Measurements from ENCODE around the gene VGLL4. TPM values are rescaled to one million over a fixed set of nuclear protein-coding genes. Genes with fewer than 3 reads are reported as not detected.

The VGLL4 gene
- total RNA-seq, 1 donor from 2014 or later, result 29.3 TPM

DNA sequence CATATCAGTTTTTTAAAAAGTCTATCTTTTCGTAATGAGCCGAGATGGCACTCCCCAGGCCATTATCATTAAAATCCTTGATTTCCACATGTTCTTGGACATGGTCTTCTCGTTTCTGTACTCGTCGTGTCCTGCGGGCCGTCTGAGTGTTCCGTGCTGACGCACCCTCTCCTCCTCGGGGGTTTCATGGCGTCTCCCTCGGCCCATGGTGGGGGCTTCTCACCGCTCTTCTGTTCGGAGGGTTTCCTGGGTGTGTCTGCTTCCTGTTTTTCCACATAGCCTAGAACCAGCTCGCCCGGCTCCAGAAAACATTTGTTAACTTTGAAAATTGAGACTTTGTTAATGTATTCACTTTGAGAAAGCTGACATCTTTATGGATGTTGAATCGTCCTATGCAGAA lies 92.7 kb downstream of the VGLL4 start:
- Histone ChIP-seq H3K9me3 (replicated peaks) (no peaks in the 10 kb centered on the region), H3K27me3 (ENCODE audit: low read depth) (no peaks in the 10 kb centered on the region), H3K36me3 (peaks cover 8% of the 10 kb centered on the region), H3K4me1 (peaks cover 57% of the 10 kb centered on the region), H3K27ac (replicated peaks) (peak overlapping the region; percentile 71), H3K4me3 (no peak overlapping the region)
- peak; percentile 15 for DNase-seq
- intact Hi-C loops (cut with micrococcal nuclease), result no loop called here
- TF ChIP-seq CTCF (IDR thresholded peaks at IDR 0.05; ENCODE audit: borderline replicate concordance), result no peak

- Histone ChIP-seq H3K4me1 (peaks cover 55% of the 10 kb centered on the region), H3K27ac (replicated peaks) (peak overlapping the region; percentile 22), H3K9me3 (replicated peaks) (no peaks in the 10 kb centered on the region), H3K36me3 (no peaks in the 10 kb centered on the region), H3K27me3 (ENCODE audit: low read depth) (no peaks in the 10 kb centered on the region), H3K4me3 (no peak overlapping the region)
- DNase-seq, result peak; percentile 7
- no peak for TF ChIP-seq CTCF (IDR thresholded peaks at IDR 0.05; ENCODE audit: borderline replicate concordance)
- intact Hi-C loops (cut with micrococcal nuclease), result no loop called here
Observed at GRCh38 chr3:11549580-11550140, 94.1 kb downstream of the VGLL4 start.

- Histone ChIP-seq H3K36me3 (no peaks in the 10 kb centered on the region), H3K27ac (replicated peaks) (peak overlapping the region; percentile 46), H3K4me1 (peaks cover 55% of the 10 kb centered on the region), H3K27me3 (ENCODE audit: low read depth) (no peaks in the 10 kb centered on the region), H3K4me3 (no peak overlapping the region), H3K9me3 (replicated peaks) (peaks cover 5% of the 10 kb centered on the region)
- no peak for TF ChIP-seq CTCF (IDR thresholded peaks at IDR 0.05; ENCODE audit: borderline replicate concordance)
- intact Hi-C loops (cut with micrococcal nuclease), result no loop called here
- peak; percentile 21 for DNase-seq
Observed at GRCh38 chr3:11548721-11549131, 95.0 kb downstream of the VGLL4 start.

GRCh38 chr3:11547498-11547897 lies 96.2 kb downstream of the VGLL4 start:
- Histone ChIP-seq H3K36me3 (no peaks in the 10 kb centered on the region), H3K27ac (replicated peaks) (no peak overlapping the region), H3K9me3 (replicated peaks) (peaks cover 7% of the 10 kb centered on the region), H3K4me3 (no peak overlapping the region), H3K27me3 (ENCODE audit: low read depth) (no peaks in the 10 kb centered on the region), H3K4me1 (peaks cover 45% of the 10 kb centered on the region)
- intact Hi-C loops (cut with micrococcal nuclease), result no loop called here
- no peak for TF ChIP-seq CTCF (IDR thresholded peaks at IDR 0.05; ENCODE audit: borderline replicate concordance)
- no peak for DNase-seq

DNA sequence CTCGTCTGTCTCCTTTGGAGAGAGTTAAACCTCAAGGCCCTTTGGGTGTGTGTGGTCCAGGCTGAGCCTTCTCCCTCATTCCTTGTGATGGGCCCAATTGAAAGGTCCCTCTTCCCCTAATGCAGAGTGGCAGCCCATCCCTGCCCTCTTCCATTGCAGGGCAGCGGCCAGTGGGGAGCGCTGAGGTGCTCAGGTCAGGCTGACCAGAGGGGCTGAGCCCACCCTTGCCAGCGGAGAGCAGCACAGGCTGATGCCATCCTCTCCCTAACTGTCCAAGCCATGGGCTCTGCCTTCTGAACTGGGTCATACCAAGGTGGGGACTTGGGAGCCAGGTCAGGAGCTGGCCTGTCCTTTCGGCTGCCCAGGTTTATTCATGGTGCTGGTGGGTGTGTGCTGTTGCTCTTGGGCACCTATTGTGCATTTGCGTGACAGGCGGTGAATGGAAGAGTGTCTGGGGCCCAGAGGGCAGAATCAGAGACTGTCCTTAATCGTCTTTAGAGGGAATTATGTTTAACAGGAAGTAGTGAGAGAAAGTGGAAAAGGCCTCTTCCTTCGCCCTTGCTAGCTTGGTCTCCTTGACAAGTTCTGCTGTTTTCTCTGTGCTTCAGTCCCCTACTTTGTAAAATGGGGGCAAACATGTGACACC lies 96.9 kb downstream of the VGLL4 start:
- Histone ChIP-seq H3K4me1 (peaks cover 45% of the 10 kb centered on the region), H3K4me3 (no peak overlapping the region), H3K36me3 (no peaks in the 10 kb centered on the region), H3K27ac (replicated peaks) (no peak overlapping the region), H3K9me3 (replicated peaks) (peaks cover 7% of the 10 kb centered on the region), H3K27me3 (ENCODE audit: low read depth) (no peaks in the 10 kb centered on the region)
- no peak for TF ChIP-seq CTCF (IDR thresholded peaks at IDR 0.05; ENCODE audit: borderline replicate concordance)
- intact Hi-C loops (cut with micrococcal nuclease), result no loop called here
- DNase-seq, result no peak

Data from left ventricle myocardium inferior (tissue), 1 donor.